ENCODE measurements around the gene ABCB4. TPM values are rescaled to one million over a fixed set of nuclear protein-coding genes. Genes with fewer than 3 reads are reported as not detected.
A peak's percentile ranks its signal among the peaks of the same experiment; 100 is the strongest.
"Not testable (repeated sequence)": the region's sequence is repeated elsewhere in the genome, so short reads cannot be mapped to it uniquely, and the experiment has no call there.

Gene ABCB4
- total RNA-seq, 1 donor from 2014 or later, result 19.8 TPM

GRCh38 chr7:87471473-87471872 lies 4.0 kb downstream of the ABCB4 start:
- POLR2A ChIA-PET, result no interaction called here
- Mint-ChIP-seq H3K4me1 (peaks cover 63% of the 10 kb centered on the region), H3K4me3 (no peak overlapping the region), H3K36me3 (ENCODE audit: low read depth) (peaks cover 34% of the 10 kb centered on the region), H3K27me3 (no peaks in the 10 kb centered on the region), H3K9me3 (no peaks in the 10 kb centered on the region), H3K27ac (no peak overlapping the region)
- intact Hi-C loops (cut with micrococcal nuclease), result no loop called here
- TF ChIP-seq CTCF (IDR thresholded peaks at IDR 0.05), result no peak
- CTCF ChIA-PET, result no interaction called here
- DNase-seq (no peak), ATAC-seq (ENCODE audit: low read depth) (no peak)

GRCh38 chr7:87469204-87469603 lies 6.3 kb downstream of the ABCB4 start:
- Mint-ChIP-seq H3K36me3 (ENCODE audit: low read depth) (peaks cover 43% of the 10 kb centered on the region), H3K27ac (peak overlapping the region; percentile 30), H3K4me1 (peaks cover 51% of the 10 kb centered on the region)
- intact Hi-C loops (cut with micrococcal nuclease); H3K4me3 Mint-ChIP-seq; H3K9me3 Mint-ChIP-seq; POLR2A ChIA-PET; DNase-seq; CTCF ChIA-PET; ATAC-seq (ENCODE audit: low read depth); H3K27me3 Mint-ChIP-seq: not testable (repeated sequence)

GRCh38 chr7:87465534-87465880 lies 10.0 kb downstream of the ABCB4 start:
- POLR2A ChIA-PET; intact Hi-C loops (cut with micrococcal nuclease); H3K27ac Mint-ChIP-seq; H3K9me3 Mint-ChIP-seq; H3K27me3 Mint-ChIP-seq; H3K4me3 Mint-ChIP-seq; ATAC-seq (ENCODE audit: low read depth); DNase-seq; CTCF ChIA-PET: not testable (repeated sequence)
- Mint-ChIP-seq H3K36me3 (ENCODE audit: low read depth) (peaks cover 56% of the 10 kb centered on the region), H3K4me1 (peaks cover 36% of the 10 kb centered on the region)

GRCh38 chr7:87464830-87465533 lies 10.5 kb downstream of the ABCB4 start:
- CTCF ChIA-PET, POLR2A ChIA-PET, H3K27ac Mint-ChIP-seq: not testable (repeated sequence)

GRCh38 chr7:87463982-87464381 lies 11.5 kb downstream of the ABCB4 start:
- Mint-ChIP-seq H3K9me3 (no peaks in the 10 kb centered on the region), H3K36me3 (ENCODE audit: low read depth) (peaks cover 64% of the 10 kb centered on the region), H3K4me1 (peaks cover 22% of the 10 kb centered on the region), H3K27ac (peak overlapping the region; percentile 22), H3K27me3 (no peaks in the 10 kb centered on the region), H3K4me3 (no peak overlapping the region)
- ATAC-seq (ENCODE audit: low read depth), result no peak
- intact Hi-C loops (cut with micrococcal nuclease), result no loop called here
- ChIA-PET POLR2A (no interaction called here), CTCF (no interaction called here)
- no peak for TF ChIP-seq CTCF (IDR thresholded peaks at IDR 0.05)
- DNase-seq, result no peak

More at GRCh38 chr7:87464830-87465533, 10.5 kb downstream of the ABCB4 start:
- intact Hi-C loops (cut with micrococcal nuclease); ATAC-seq (ENCODE audit: low read depth); H3K27me3 Mint-ChIP-seq; DNase-seq; H3K4me3 Mint-ChIP-seq; H3K9me3 Mint-ChIP-seq: not testable (repeated sequence)
- Mint-ChIP-seq H3K36me3 (ENCODE audit: low read depth) (peaks cover 58% of the 10 kb centered on the region), H3K4me1 (peaks cover 31% of the 10 kb centered on the region)

- H3K4me3 Mint-ChIP-seq; H3K4me1 Mint-ChIP-seq; DNase-seq; POLR2A ChIA-PET; CTCF ChIA-PET; H3K27ac Mint-ChIP-seq; ATAC-seq (ENCODE audit: low read depth); intact Hi-C loops (cut with micrococcal nuclease); H3K9me3 Mint-ChIP-seq; H3K27me3 Mint-ChIP-seq: not testable (repeated sequence)
- H3K36me3 Mint-ChIP-seq (ENCODE audit: low read depth), result peaks cover 68% of the 10 kb centered on the region
Observed at GRCh38 chr7:87460444-87460843, 15.0 kb downstream of the ABCB4 start.

GRCh38 chr7:87459941-87460340 lies 15.5 kb downstream of the ABCB4 start:
- no peaks in the 10 kb centered on the region for H3K9me3 Mint-ChIP-seq
- H3K4me1 Mint-ChIP-seq, result peaks cover 1% of the 10 kb centered on the region
- no peak for TF ChIP-seq CTCF (IDR thresholded peaks at IDR 0.05)
- no peaks in the 10 kb centered on the region for H3K27me3 Mint-ChIP-seq
- CTCF ChIA-PET, result no interaction called here
- POLR2A ChIA-PET, result no interaction called here
- intact Hi-C loops (cut with micrococcal nuclease), result no loop called here
- peaks cover 69% of the 10 kb centered on the region for H3K36me3 Mint-ChIP-seq (ENCODE audit: low read depth)
- DNase-seq (no peak), ATAC-seq (ENCODE audit: low read depth) (no peak)
- no peak overlapping the region for H3K27ac Mint-ChIP-seq
- no peak overlapping the region for H3K4me3 Mint-ChIP-seq
